K562 (cell line): ENCODE results near the gene MKRN2OS. TPM values are rescaled to one million over a fixed set of nuclear protein-coding genes. Genes with fewer than 3 reads are reported as not detected.

Experiments used
- ELF4 ChIP-seq: fragments of 450-650 bp; formaldehyde crosslinking; IDR thresholded peaks from 2 replicates; pipeline ENCODE4 v1.4.0; 2022; ENCODE audit warnings: missing genetic modification characterization
- FOXK2 ChIP-seq, 2 experiments: fragments of 450-650 bp; IDR thresholded peaks in 1 of 2; conservative IDR thresholded peaks in 1 of 2; 2 replicates each; pipeline ENCODE4 v1.6.1; 2016; ENCODE audit warnings: low read depth in 2 of 2, mild to moderate bottlenecking in 1 of 2
- SMAD1 ChIP-seq: fragments of 150-350 bp; IDR thresholded peaks from 2 replicates; pipeline ENCODE4 v1.6.1; 2014; ENCODE audit warnings: low read length, low read depth; ENCODE audit not compliant: partially characterized antibody
- SMARCA4 ChIP-seq: fragments of 450-650 bp; IDR thresholded peaks from 2 replicates; pipeline ENCODE4 v1.6.1; 2016
- TBP ChIP-seq: optimal IDR thresholded peaks from 2 replicates; pipeline ENCODE3; 2011; ENCODE audit warnings: low read depth, low read length, improper control_type of control experiment
- ZFPM2 ChIP-seq: fragments of 250-450 bp; sonication (Bioruptor Pico); IDR thresholded peaks from 2 replicates; pipeline ENCODE4 v1.5.1; 2022; ENCODE audit warnings: mild to moderate bottlenecking
- ZNF232 ChIP-seq: sonication (generic); formaldehyde crosslinking; IDR thresholded peaks from 2 replicates; pipeline ENCODE4 v1.8.0; 2022; ENCODE audit warnings: mild to moderate bottlenecking, missing genetic modification reagents
- polyA plus RNA-seq, 8 experiments: library from polyadenylated mRNA; depleted of rRNA in 4 of 8; stranded (reverse) in 5 of 8; unstranded in 3 of 8; fragments of >200 nt; fragmentation: Nextera tagmentation in 2 of 8; fragmentation: Illumina TruSeq in 1 of 8; extraction: Ambion mirVana in 2 of 8; extraction: Trizol in 1 of 8; gene quantifications; 2 replicates each; pipeline versions ENCODE4 v1.2.1 to v1.2.3, GENCODE V29; 2011 to 2014; ENCODE audit warnings: inconsistent platforms in 1 of 8, missing spikeins in 1 of 8
- total RNA-seq, 7 experiments: library from RNA; depleted of rRNA in 6 of 7; stranded (reverse); fragments of >200 nt in 6 of 7; fragmentation: Illumina TruSeq in 2 of 7; extraction: Trizol in 2 of 7; gene quantifications; 2 replicates each; pipeline versions ENCODE4 v1.2.1 to v1.2.3, GENCODE V29; 2011 to 2021; ENCODE audit warnings: low replicate concordance in 1 of 7
- TF ChIP-seq, protein P1 (sequence below): fragments of 450-650 bp; IDR thresholded peaks from 2 replicates; pipeline ENCODE4 v1.6.1; 2016; ENCODE audit warnings: mild to moderate bottlenecking
- TF ChIP-seq, protein P2 (sequence below): sonication (generic); formaldehyde crosslinking; IDR thresholded peaks from 2 replicates; pipeline ENCODE4 v1.8.0; 2022; ENCODE audit warnings: missing genetic modification reagents, mild to moderate bottlenecking, borderline replicate concordance
- TF ChIP-seq, protein P3 (sequence below): sonication (generic); formaldehyde crosslinking; IDR thresholded peaks from 2 replicates; pipeline ENCODE4 v1.8.0; 2023; ENCODE audit warnings: mild to moderate bottlenecking, missing genetic modification reagents
- TF ChIP-seq, protein P4 (sequence below): sonication (generic); formaldehyde crosslinking; IDR thresholded peaks from 2 replicates; pipeline ENCODE4 v1.8.1; 2022; ENCODE audit warnings: missing genetic modification reagents
- TF ChIP-seq, protein P5 (sequence below): sonication (generic); formaldehyde crosslinking; IDR thresholded peaks from 2 replicates; pipeline ENCODE4 v1.8.0; 2022; ENCODE audit warnings: mild to moderate bottlenecking, missing genetic modification reagents, borderline replicate concordance
- TF ChIP-seq, protein P6 (sequence below), 2 experiments: fragments of 450-650 bp; IDR thresholded peaks; 2 replicates each; pipeline ENCODE4 v1.6.1; 2018; ENCODE audit warnings: mild to moderate bottlenecking in 2 of 2, low read depth in 1 of 2; ENCODE audit not compliant: partially characterized antibody in 2 of 2

MKRN2OS gene
- total and polyA plus RNA-seq, 9 of the 15 experiments (the other 6 are each of a cell fraction or from before 2014, with no cell fraction given) = 0.11 to 0.27 (median 0.17) TPM; not detected in 6

DNA sequence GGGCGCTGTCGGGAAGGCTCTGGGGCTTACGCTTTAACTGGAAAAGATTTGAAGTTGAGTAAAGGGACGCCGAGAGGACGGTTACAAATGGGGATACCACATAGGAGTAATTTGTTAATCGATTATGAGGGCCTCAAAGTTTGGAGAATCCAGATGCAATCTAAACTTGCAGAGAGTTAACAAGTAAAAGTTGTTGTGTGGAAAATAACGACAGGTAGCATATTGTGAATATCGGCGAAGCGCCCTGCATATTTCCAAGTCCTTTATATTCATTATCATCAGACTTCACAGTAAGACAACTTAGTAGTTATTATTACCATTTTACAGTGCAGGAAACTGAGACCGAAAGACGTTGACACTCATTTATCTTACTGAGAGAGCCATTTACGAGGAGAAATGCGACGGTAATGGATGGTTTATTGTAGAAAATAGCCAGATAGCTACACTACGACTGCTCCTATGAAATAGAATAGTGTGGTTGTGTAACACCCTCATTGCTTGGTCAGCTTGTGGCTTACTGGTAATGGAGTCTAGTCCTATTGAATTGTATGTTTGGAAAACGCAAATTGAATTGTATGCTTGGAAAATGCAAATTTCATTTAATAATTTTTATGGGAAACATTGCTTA, 12.3 kb upstream of the MKRN2OS start (continued):
- TF ChIP-seq, protein P1, sequence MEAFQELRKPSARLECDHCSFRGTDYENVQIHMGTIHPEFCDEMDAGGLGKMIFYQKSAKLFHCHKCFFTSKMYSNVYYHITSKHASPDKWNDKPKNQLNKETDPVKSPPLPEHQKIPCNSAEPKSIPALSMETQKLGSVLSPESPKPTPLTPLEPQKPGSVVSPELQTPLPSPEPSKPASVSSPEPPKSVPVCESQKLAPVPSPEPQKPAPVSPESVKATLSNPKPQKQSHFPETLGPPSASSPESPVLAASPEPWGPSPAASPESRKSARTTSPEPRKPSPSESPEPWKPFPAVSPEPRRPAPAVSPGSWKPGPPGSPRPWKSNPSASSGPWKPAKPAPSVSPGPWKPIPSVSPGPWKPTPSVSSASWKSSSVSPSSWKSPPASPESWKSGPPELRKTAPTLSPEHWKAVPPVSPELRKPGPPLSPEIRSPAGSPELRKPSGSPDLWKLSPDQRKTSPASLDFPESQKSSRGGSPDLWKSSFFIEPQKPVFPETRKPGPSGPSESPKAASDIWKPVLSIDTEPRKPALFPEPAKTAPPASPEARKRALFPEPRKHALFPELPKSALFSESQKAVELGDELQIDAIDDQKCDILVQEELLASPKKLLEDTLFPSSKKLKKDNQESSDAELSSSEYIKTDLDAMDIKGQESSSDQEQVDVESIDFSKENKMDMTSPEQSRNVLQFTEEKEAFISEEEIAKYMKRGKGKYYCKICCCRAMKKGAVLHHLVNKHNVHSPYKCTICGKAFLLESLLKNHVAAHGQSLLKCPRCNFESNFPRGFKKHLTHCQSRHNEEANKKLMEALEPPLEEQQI = no peak
- TF ChIP-seq, protein P2, sequence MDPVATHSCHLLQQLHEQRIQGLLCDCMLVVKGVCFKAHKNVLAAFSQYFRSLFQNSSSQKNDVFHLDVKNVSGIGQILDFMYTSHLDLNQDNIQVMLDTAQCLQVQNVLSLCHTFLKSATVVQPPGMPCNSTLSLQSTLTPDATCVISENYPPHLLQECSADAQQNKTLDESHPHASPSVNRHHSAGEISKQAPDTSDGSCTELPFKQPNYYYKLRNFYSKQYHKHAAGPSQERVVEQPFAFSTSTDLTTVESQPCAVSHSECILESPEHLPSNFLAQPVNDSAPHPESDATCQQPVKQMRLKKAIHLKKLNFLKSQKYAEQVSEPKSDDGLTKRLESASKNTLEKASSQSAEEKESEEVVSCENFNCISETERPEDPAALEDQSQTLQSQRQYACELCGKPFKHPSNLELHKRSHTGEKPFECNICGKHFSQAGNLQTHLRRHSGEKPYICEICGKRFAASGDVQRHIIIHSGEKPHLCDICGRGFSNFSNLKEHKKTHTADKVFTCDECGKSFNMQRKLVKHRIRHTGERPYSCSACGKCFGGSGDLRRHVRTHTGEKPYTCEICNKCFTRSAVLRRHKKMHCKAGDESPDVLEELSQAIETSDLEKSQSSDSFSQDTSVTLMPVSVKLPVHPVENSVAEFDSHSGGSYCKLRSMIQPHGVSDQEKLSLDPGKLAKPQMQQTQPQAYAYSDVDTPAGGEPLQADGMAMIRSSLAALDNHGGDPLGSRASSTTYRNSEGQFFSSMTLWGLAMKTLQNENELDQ (CRISPR knock-in tag) = 0 out of 2 replicates have a peak, but pooled peaks have one; percentile 8
- no peak for TF ChIP-seq SMAD1
- no peak for TF ChIP-seq FOXK2 (conservative IDR thresholded peaks at IDR 0.05 in 1 of 2, IDR thresholded peaks at IDR 0.05 in 1 of 2; ENCODE audit: low read depth in 2 of 2)
- TF ChIP-seq, protein P3, sequence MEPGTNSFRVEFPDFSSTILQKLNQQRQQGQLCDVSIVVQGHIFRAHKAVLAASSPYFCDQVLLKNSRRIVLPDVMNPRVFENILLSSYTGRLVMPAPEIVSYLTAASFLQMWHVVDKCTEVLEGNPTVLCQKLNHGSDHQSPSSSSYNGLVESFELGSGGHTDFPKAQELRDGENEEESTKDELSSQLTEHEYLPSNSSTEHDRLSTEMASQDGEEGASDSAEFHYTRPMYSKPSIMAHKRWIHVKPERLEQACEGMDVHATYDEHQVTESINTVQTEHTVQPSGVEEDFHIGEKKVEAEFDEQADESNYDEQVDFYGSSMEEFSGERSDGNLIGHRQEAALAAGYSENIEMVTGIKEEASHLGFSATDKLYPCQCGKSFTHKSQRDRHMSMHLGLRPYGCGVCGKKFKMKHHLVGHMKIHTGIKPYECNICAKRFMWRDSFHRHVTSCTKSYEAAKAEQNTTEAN (CRISPR knock-in tag) = peak; percentile 71; the same call in 1 of the 2 replicates
- TF ChIP-seq, protein P4, sequence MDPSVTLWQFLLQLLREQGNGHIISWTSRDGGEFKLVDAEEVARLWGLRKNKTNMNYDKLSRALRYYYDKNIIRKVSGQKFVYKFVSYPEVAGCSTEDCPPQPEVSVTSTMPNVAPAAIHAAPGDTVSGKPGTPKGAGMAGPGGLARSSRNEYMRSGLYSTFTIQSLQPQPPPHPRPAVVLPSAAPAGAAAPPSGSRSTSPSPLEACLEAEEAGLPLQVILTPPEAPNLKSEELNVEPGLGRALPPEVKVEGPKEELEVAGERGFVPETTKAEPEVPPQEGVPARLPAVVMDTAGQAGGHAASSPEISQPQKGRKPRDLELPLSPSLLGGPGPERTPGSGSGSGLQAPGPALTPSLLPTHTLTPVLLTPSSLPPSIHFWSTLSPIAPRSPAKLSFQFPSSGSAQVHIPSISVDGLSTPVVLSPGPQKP (CRISPR knock-in tag) = no peak
- TF ChIP-seq, protein P5, sequence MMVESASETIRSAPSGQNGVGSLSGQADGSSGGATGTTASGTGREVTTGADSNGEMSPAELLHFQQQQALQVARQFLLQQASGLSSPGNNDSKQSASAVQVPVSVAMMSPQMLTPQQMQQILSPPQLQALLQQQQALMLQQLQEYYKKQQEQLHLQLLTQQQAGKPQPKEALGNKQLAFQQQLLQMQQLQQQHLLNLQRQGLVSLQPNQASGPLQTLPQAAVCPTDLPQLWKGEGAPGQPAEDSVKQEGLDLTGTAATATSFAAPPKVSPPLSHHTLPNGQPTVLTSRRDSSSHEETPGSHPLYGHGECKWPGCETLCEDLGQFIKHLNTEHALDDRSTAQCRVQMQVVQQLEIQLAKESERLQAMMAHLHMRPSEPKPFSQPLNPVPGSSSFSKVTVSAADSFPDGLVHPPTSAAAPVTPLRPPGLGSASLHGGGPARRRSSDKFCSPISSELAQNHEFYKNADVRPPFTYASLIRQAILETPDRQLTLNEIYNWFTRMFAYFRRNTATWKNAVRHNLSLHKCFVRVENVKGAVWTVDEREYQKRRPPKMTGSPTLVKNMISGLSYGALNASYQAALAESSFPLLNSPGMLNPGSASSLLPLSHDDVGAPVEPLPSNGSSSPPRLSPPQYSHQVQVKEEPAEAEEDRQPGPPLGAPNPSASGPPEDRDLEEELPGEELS (CRISPR knock-in tag) = no peak; the same call in 1 of the 2 replicates
- peak; percentile 62 for TF ChIP-seq SMARCA4
- TF ChIP-seq ZNF232 (CRISPR knock-in tag) = 0 out of 2 replicates have a peak, but pooled peaks have one; percentile 69
- TF ChIP-seq, protein P6, sequence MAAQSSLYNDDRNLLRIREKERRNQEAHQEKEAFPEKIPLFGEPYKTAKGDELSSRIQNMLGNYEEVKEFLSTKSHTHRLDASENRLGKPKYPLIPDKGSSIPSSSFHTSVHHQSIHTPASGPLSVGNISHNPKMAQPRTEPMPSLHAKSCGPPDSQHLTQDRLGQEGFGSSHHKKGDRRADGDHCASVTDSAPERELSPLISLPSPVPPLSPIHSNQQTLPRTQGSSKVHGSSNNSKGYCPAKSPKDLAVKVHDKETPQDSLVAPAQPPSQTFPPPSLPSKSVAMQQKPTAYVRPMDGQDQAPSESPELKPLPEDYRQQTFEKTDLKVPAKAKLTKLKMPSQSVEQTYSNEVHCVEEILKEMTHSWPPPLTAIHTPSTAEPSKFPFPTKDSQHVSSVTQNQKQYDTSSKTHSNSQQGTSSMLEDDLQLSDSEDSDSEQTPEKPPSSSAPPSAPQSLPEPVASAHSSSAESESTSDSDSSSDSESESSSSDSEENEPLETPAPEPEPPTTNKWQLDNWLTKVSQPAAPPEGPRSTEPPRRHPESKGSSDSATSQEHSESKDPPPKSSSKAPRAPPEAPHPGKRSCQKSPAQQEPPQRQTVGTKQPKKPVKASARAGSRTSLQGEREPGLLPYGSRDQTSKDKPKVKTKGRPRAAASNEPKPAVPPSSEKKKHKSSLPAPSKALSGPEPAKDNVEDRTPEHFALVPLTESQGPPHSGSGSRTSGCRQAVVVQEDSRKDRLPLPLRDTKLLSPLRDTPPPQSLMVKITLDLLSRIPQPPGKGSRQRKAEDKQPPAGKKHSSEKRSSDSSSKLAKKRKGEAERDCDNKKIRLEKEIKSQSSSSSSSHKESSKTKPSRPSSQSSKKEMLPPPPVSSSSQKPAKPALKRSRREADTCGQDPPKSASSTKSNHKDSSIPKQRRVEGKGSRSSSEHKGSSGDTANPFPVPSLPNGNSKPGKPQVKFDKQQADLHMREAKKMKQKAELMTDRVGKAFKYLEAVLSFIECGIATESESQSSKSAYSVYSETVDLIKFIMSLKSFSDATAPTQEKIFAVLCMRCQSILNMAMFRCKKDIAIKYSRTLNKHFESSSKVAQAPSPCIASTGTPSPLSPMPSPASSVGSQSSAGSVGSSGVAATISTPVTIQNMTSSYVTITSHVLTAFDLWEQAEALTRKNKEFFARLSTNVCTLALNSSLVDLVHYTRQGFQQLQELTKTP (IDR thresholded peaks at IDR 0.05; ENCODE audit: low read depth in 1 of 2, partially characterized antibody in 2 of 2) = no peak
- no peak for TF ChIP-seq ELF4
- no peak for TF ChIP-seq ZFPM2 (CRISPR knock-in tag)
- TF ChIP-seq TBP = no peak
